T-helper 1 cell treated with Interleukin-12 subunit alpha and Interleukin-12 subunit beta and Interleukin-4 antibody, amounts not matched to agents 30 ng/mL and 1 ng/mL, for 36 hours (primary cell): ENCODE measurements around the gene HHEX. TPM values are rescaled to one million over a fixed set of nuclear protein-coding genes. Genes with fewer than 3 reads are reported as not detected.

Source experiments
- intact Hi-C: fragments of 100-400 bp; cut with micrococcal nuclease; formaldehyde crosslinking; loops from one replicate; pipeline ENCODE4 v1.15.1; 2024
- total RNA-seq: library from RNA; stranded (reverse); gene quantifications from 2 replicates; pipeline ENCODE4 v1.2.3, GENCODE V29; 2022

The HHEX gene
- total RNA-seq, 1 donor from 2014 or later, result not detected

DNA sequence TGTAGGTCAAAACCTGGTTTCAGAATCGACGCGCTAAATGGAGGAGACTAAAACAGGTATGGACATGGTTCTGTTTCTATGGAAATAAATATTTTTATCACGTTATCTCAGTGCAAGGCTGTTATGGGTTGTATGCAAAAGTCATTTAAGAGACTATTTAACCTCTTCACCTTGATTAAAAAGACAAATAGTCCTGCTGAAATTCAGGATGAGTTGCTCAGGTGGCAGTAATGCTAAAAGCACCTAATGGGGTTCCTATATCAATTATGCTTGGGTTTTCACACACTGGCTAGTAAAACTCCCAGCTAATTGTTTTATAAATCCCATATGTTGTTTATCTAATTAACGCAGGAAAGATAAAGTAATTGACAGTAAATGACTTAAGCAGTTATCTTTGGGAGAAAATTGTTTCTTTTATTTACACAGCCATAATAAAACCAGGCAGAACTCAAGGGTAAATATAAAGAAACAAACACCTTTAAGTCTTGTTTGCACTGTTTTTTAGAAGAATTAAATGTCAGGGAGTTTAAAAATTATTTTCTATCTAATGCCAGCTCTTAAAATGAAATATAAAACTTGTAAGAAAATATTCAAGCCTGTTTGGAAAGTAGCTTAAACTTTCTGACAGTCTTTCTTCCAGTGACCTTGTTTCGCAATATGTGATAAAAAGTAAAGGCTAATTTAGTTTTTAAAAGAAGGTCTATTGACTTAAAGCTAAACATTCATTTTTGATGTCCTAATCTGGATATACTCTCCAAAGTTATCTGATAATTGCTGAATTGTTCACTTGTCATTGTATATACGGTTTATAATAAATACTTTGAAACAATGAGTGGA is 3.2 kb downstream of the HHEX start:
- intact Hi-C loops, result loop anchor here (5.0 to 10.0 kb wide), 2 partner anchors 379 to 802 kb away; partner anchors contain the start of genes CEP55 and CYP26A1

DNA sequence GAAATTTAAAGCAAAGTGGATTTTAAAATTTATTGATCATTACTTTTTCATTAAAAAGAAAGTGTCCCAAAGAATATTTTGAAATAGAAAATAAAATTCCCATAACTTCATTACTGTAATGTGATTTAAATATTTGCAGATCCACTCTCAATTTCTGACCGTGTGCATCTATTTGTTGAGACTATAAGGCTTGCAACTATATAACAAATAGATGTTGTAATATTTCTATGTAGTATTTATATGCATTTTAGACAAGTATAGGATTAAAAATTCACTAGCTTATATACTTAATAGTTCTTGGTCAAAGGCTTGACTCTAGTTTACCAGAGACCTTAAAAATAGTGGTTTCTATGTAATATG is 3.8 kb downstream of the HHEX start:
- intact Hi-C loops, result loop anchor here (5.0 to 10.0 kb wide), 2 partner anchors 379 to 801 kb away; partner anchors contain the start of genes CEP55 and CYP26A1

DNA sequence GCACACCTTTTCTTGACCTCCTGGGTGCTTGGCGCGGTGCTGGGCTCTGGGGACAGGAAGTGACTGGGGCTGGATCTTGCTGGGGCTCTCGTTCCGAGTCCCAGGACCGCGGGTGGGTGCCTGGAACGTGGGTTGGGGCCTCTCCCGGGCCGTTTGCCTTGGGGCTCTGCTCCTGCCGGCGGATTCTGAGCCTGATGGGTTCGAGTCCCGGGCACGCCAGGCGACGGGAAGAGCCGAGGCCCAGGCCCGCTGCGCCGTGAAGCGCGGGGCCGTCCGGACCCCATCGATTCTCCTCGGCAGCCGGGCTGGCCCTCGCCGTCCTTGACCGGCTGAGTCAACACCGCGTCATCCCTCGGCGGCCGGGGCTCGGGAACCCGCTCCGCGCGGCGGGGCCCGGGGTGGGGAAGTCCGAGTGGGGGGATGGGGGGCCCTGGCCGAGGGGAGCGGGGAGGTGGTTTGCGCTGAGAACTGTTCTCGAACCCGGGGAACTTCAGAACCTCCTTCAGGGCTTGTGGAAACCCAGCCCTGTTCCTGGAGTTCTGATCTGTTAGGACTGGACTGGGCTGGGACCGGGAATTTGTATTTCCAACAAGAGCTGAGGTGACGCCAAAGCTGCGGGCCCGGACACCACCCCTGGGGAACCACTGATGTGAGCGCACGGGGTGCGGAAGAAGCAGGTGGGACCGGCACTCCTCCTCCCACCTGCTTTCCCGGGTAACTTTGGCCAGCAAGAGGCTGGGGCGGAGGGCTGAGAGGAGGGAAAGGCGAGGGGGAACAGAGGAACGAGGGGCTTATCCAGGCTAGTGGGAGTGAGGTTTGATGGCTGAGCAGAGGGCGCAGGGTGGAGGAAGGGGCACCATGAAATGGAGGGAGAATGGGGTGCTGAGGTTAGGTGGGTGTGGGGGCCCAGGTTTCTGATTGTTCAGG is 6.2 kb downstream of the HHEX start:
- intact Hi-C loops, result loop anchor here (10.0 kb wide), 1 partner anchor 799 kb away; the partner anchor contains the start of gene CEP55

DNA sequence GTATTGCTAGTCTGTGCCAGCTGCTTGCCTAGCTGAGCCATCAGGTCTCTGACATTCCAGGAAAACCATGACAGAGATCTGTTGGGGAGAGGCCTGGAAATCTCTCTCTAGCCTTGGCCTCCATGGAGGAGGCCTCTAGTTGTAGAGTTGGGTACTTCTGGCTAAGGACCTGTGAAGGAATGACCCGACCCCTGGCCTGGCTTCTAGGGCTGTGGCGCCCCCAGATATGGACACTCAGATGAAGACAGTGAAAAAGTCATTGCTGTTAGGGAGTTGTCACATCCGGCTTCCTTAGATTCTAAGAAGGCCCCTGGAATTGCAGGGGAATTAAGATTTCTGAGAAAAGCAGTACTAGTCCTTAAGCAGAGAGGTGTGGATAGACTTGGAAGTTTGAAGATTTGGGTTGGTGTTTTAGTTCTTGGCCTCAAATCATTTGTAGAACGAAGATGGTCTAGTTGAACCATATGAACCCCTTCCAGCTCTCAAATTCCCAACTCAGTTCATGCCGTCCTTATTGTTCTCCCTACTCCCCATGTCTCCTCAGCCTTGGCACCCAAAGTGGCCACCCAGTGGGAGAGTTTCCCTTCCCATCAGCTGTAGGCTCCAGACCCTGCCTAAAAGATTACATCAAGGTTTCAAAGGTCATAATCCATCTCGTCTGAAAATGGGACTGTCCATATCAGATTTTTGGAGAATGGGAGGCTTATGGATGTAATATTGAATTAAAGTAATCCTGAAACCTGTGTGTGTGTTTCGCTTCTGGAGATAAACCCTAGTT is 7.0 kb downstream of the HHEX start:
- intact Hi-C loops, result loop anchor here (10.0 kb wide), 1 partner anchor 798 kb away; the partner anchor contains the start of gene CEP55

DNA sequence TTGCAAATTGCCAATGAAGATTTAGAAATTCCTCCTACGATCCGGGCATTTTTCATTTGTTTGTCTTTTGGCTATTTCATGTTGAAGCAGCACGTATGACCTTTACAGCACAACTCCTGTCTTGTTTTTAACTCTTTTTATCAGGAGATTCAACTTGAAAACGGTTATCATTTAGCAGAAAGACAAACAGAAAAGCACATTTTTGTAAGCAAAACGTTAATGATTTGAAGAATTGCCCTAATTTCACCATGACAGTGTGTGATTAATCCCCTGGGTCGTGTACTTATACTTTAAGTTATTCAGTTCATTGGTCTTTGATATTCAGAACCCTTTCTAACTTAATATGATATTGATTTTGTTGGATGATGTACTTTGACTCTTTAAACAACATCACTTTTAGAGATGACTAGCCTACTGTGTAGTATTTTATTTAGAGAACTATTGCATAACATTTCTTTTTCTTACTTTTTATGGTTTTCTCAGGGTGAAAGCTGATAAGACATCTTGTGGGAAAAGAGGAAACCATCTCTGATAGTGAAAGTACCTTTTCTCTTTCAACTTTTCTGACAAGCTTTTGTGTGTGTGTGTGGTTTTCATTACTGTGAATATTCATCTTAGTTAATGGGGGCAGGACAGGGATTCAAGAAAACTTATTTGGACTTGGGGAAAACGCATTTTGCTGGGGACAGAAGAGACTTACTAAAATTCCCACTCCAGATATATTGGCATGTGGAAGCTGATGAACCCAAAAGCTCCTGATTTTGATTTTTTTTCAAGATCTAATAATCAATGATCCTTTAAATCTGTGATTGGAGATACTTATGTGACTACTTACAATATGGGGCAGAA is 8.1 kb downstream of the HHEX start:
- intact Hi-C loops, result loop anchor here (10.0 kb wide), 1 partner anchor 797 kb away; the partner anchor contains the start of gene CEP55

DNA sequence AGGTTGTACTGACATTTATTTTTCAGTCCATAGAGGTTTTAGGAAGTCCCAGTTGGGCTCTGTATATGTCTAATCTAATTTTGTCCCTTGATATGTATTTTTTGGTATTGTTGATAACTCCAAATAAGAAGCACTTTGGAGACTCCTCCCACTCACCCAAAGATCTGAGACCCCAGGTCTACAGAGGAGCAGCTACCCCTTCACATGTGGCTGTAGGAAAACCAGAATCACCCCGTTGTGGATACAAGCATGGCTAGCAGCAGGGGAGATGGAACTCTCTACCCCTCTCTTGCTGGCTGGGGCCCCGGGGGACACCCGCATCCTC is 9.4 kb downstream of the HHEX start:
- intact Hi-C loops, result loop anchor here (1.0 to 10.0 kb wide), 2 partner anchors 9 to 796 kb away; partner anchors contain the start of gene CEP55

DNA sequence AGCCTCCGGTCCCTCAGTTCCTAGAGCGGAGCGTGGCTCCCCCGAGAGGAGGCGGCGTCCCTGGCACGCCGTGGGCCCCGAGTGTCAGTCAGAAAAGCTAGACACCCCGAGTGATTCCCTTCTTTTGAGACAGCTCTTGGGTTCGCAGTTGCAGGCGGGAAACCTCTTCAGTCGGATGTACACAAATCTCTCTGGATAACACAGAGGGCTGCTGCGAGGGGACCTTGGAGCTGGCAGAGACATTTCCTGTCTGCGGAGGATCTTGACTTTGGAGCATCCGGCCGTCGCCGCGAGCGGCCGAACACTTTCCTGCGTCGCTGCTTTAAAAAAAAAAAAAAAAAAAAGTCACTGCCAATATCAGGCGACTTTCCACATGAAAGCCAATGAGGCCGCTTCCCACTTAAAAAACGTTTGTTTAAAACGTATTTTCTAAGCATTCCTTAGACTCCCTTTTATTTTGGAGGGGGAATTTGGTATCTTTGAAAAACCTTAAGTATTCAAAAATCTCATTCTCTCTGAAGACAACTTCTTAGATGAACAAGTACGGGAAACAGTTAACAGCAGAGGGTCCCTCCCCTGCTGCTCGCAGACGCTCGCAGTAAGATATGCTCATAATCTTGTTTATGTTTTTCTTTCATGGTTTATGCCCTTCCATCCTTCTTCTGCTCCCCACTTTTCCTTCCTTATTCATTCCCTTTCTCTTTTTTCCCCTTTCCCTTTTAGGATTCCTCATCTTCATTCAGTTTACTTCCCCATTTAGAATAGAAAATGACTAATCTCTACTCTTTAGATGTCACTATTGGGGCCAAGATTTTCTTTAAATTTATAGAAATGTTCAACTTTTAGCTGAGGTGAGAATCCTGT is 10.0 kb downstream of the HHEX start:
- intact Hi-C loops, result loop anchor here (1.0 to 10.0 kb wide), 2 partner anchors 9 to 795 kb away; partner anchors contain the start of gene CEP55

DNA sequence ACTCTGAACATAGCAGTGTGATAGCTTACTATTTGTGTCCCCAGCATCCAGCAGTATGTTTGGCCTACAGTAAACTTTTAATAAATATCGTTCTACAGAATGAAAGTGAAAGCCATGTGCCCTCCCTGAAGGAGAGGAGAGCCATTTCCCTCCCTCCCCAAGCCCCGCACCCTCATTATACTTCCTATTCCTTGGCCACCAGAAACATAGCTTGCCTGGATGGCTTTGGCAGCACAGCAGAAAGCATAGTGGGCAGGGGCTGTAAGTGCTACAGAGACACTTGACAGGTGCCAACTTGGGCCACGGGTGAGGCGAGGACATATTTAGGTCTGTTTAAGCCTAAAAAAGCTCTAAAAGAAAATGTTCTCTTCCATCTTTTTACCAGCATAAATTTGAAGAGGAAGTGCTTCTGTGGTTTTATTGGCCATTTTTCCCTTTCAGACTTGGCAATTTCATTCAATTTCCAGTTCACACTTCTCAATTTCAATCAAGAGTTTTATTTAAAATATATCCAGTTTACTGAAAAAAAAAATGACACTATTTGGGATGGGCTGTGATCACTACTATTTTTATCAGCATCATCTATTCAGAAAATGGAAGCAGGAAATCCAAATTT is 12.7 kb downstream of the HHEX start:
- intact Hi-C loops, result no loop called here

DNA sequence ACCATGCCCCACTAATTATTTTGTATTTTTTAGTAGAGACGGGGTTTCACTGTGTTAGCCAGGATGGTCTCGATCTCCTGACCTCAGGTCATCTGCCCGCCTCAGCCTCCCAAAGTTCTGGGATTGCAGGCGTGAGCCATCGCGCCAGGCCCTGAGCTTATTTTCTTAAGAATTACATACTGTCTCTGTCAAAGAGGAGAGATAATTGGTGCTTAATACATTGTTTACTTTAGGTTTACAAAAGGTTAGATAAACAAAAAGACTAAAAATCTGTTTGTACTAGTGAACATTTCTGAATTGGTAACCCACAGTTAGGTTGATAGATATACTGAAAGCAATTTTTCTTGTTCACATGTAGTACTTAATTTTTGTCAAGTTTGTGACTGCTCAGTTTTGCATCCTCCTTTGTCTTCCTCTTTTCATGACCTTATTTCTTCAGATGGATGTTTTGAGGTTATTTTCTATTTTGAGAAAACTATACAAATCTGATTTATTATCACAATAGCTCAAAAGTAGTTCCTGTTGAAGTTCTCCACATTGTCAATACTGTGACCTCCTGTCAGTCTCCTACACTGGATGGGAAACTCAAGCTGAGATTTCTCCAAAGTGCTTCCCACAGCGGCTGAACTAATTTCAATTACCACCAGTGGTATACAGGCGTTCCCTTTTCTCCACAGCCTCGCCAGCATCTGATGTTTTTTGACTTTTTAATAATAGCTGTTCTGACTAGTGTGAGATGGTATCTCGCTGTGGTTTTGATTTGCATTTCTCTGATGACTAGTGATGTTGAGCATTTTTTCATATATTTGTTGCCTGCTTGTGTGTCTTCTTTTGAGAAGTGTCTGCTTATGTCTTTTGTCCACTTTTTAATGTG is 22.5 kb downstream of the HHEX start:
- intact Hi-C loops, result no loop called here

DNA sequence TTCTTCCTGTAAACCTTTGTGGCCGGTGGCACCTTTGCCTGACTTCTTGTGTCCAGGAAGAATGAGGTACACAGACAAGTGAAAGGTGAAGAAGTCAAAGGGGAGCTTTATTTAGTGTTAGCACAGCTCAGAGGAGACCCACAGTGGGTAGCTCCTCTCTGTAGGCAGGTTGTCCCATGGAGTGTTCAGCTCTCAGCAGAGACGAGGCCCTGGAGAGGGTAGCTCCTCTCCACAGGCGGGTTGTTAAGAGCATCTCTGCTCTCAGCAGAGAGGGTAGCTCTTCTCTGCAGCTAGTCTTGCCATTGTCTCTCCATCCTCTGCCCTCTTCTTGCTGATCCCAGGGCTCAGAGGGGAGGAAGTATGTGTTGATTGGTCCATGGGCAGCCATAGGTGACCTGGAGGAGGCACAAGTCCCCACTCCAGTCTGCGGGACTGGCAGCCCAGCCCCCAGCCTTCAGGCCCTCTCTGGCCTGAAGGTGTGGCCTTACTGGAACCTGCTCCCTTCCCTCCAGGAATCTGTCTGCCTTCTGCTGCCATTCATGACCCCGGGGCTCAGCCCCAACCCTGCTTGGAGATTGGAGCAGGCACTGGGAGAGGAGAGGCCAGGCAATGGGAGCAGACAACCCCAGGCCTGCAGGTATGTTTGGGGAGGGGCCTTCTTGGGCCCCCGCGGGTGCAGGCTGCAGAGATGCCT is 24.5 kb downstream of the HHEX start:
- intact Hi-C loops, result no loop called here

DNA sequence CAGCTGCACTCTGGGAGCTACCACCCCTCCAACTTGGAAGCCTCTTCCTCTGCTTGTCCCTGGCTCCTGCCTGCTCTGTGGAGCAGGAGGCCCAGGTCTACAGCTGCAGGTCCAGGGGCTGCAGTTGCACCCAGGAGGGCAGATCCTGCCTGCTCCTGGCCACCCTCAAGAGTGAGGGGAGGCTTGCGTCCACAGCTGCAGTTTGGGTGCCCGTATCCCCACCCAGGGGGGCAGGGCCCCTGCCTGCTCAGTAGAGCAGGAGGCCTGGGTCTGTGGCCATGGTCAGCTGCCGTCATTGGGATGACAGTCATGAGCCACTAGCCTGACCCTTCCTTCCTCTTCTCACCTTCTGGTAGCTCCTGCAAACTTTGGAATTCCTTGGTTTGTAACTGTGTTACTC is 25.1 kb downstream of the HHEX start:
- intact Hi-C loops, result no loop called here

DNA sequence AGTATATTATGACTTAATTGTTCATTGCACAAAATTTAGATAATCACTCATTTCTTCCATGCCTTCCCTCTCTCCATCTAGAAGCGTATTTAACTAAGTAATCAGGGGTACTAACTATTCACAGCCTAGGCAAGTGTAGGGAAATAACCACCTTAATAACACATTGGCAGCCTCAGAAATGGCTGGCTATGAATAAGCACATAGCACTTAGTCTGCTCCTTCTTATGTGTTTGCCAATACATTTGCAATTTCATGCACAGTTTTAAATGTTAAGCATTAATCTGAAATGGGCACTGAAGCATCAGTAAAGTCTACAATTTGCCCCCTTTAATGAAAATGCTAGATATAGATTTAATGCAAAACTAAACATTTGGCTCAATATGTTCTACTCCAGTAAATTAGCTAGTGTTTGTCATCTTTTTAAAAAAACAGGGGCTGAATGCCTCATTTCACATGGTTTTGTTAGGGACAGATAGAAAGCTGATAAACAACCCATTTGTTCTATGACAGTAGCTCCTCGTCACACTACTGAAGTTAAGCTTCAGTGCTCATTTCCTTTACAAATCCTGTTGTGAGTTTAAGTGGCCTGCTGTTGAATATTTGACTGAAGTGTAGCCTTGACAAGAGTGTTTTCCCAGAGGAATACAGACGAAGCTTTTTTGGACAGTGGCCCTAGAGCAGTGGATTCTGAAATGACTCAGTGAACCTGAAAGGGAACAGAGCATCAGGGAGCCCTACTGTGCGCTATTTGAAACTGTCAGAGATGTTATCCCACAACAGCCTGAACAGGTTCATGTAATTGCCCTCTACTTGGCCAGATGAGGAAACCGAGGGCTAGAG is 30.5 kb downstream of the HHEX start:
- intact Hi-C loops, result no loop called here

DNA sequence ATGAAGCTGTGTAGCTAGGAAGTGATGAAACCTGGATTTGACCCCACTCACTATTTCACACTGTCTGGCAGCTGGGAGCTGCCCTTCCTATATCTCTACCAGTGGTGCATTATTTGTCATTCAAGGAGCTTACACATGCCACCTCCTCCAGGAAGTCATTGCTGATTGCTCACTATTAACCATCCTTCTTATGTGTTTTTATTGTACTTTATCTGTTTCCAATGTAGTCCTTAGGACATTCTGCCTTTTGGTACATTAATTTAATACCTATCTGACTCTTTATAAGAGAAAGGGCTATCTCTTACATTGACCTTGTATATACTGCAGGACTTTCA is 31.0 kb downstream of the HHEX start:
- intact Hi-C loops, result no loop called here

DNA sequence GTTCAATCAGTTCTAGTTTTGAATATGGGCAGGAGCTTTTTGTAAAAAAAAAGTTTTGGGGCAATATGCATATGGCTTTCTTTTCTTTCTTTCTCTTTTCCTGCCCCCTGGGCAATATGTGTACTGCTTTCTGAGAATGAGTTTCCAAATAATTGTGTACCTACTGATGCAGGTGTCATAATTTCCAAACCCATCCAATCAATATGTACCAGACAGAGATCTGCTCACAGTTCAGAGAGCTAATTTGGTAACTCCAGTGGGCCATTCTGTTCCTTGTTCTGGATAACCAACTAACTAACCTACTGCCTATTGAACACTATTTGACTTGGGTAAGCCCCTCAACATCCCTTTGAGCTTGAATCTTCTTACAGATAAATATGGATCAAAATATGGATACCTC is 32.6 kb downstream of the HHEX start:
- intact Hi-C loops, result no loop called here

DNA sequence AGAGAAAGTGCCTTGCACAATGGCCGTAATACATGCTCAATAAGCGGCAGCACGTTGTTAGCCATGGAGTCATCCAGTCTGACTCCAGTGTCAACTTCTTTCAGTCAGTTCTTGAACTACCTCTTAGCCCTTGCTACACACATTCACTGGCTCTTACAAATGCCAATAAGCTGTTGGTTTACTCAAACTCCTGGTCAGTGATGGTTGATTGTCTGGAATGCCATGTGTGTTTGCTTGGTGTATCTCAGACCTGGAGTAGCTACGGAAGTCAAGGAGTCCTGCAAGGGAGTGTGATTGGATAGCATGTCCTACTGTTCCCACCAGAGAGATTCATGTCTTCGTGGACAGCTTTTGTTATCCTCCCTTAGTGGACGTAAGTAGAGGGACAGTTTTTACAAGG is 37.4 kb downstream of the HHEX start:
- intact Hi-C loops, result no loop called here

DNA sequence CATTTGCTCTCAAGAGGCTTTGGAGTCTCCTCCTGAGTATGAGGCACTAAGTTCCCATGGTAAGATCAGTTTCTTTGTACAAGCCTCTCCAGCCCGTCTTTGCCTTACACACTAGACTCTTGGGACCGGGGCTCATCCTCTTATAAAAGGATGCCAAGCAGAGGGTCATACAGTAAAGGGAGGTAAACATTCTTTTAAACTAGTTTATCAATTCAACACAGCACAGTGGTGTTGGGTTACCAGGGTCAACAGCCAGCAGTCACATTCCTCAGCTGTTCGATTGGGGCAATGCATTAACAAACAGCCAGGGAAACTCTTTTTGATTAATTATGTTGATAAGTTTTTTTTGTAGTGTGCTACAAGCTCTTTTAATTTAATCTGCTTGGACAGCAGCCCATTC is 37.8 kb downstream of the HHEX start:
- intact Hi-C loops, result no loop called here
